Measurements from ENCODE around the gene TSPAN17. TPM values are rescaled to one million over a fixed set of nuclear protein-coding genes. Genes with fewer than 3 reads are reported as not detected.

The TSPAN17 gene
- total RNA-seq, 1 donor from 2014 or later: 47.3 TPM

DNA sequence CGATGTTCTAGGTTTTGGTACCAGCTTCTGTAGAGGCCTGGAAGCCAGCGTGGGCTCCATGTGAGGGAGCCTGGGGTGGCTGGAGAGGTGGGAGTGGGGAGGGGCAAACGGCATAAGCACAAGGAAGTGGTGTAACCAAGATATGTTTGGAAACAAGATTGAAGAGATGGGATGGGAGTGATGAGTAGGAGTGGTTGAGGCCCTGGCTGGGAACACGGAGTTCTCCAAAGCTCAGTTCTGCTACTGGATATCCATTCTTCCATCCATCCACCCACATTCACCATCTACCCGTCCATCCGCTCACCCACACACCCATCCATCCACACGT lies 12.2 kb downstream of the TSPAN17 start:
- H3K4me1 Mint-ChIP-seq: no peaks in the 10 kb centered on the region
- no peak overlapping the region for H3K27ac Mint-ChIP-seq
- TF ChIP-seq, protein P1, sequence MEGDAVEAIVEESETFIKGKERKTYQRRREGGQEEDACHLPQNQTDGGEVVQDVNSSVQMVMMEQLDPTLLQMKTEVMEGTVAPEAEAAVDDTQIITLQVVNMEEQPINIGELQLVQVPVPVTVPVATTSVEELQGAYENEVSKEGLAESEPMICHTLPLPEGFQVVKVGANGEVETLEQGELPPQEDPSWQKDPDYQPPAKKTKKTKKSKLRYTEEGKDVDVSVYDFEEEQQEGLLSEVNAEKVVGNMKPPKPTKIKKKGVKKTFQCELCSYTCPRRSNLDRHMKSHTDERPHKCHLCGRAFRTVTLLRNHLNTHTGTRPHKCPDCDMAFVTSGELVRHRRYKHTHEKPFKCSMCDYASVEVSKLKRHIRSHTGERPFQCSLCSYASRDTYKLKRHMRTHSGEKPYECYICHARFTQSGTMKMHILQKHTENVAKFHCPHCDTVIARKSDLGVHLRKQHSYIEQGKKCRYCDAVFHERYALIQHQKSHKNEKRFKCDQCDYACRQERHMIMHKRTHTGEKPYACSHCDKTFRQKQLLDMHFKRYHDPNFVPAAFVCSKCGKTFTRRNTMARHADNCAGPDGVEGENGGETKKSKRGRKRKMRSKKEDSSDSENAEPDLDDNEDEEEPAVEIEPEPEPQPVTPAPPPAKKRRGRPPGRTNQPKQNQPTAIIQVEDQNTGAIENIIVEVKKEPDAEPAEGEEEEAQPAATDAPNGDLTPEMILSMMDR (IDR thresholded peaks at IDR 0.05; ENCODE audit: unreplicated experiment): no peak
- peaks cover 5% of the 10 kb centered on the region for H3K36me3 Mint-ChIP-seq
- H3K4me3 Mint-ChIP-seq: no peak overlapping the region
- no peak for DNase-seq (ENCODE audit: low spot score in 2 of 2, unreplicated experiment in 2 of 2)
- no peaks in the 10 kb centered on the region for H3K9me3 Mint-ChIP-seq
- H3K27me3 Mint-ChIP-seq (ENCODE audit: low read depth): peaks cover 12% of the 10 kb centered on the region

DNA sequence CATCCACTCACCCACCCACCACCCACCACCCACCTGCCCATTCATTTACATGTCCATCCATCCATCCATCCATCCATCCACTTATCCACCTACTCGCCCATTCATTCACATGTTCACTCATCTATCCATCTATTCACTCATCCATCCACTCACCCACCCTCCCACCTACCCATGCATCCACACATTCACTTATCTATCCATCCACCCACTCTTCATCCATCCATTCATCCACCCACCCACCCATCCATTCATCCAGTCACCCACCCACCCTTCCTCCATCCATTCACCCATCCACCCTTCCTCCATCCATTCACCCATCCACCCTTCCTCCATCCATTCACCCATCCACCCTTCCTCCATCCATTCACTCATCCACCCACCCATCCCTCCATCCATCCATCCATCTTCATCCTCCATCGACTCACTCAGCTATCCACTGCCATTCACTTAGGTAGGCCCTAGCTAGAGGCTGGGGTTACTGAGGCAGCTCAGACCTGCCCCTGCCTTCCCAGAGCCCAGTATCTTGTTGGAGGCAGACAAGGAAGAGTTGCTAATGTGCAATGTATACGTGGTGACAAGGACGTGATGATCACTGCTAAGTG lies 12.7 kb downstream of the TSPAN17 start:
- Mint-ChIP-seq H3K27me3 (ENCODE audit: low read depth) (peaks cover 14% of the 10 kb centered on the region), H3K36me3 (peaks cover 5% of the 10 kb centered on the region), H3K27ac (no peak overlapping the region), H3K9me3 (no peaks in the 10 kb centered on the region), H3K4me1 (no peaks in the 10 kb centered on the region), H3K4me3 (no peak overlapping the region)
- TF ChIP-seq, protein P1 (IDR thresholded peaks at IDR 0.05; ENCODE audit: unreplicated experiment): no peak
- no peak for DNase-seq (ENCODE audit: low spot score in 2 of 2, unreplicated experiment in 2 of 2)

DNA sequence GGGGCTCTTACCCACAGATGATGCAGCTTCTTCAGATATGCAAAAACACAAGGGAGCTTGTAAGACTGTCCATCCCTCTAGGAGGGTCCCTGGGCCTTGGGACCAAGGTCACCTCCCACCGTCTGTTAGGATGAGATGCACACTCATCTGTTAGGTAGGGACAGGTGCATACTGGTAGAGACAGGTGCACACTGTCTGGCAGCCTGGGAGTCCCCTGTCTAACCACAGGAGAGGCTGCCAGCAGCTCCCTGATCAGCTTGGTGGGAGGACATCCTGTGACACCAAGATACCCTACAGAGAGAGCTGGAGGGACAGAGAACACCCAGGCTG lies 13.2 kb downstream of the TSPAN17 start:
- Mint-ChIP-seq H3K4me3 (no peak overlapping the region), H3K27me3 (ENCODE audit: low read depth) (peaks cover 19% of the 10 kb centered on the region), H3K4me1 (no peaks in the 10 kb centered on the region), H3K27ac (no peak overlapping the region), H3K9me3 (no peaks in the 10 kb centered on the region), H3K36me3 (peaks cover 2% of the 10 kb centered on the region)
- TF ChIP-seq, protein P1 (IDR thresholded peaks at IDR 0.05; ENCODE audit: unreplicated experiment): no peak
- no peak for DNase-seq (ENCODE audit: low spot score in 2 of 2, unreplicated experiment in 2 of 2)

DNA sequence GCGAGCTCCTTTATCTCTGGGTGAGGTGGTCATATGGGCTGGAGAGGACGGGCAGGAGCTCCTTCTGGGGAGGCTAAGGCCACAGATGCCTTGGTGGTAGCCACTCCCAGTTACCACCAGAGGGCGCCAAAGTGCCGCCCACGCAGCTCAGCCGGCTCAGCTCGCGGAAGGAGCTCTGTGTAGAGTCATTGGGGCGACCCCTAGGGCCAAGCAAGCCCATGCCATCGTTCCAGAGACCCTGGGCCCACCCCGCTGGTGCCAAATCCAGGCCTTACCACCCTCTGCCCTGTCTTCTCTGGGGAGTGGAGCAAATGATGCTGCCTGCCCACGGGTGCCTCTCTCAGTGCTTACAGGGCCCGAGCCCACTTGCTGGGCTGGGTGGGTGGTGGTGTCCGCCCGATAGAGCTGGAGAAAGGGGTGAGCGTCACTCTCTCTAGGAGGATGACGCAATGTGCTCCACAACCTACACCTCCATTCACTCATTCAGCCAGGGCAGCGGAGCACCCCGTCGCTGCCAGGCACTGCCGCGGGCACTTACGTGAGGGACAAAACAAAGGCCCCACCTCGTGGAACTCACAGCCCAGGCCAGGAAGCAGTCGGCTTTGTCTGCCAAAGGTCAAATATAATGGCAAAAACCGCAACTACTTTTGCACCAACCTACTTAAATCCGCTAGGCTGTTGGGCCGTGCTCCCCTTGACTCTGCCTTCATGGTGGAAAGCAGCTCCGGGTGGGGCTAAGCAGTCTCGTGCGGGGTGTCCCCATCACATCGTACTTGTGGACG lies 13.8 kb downstream of the TSPAN17 start:
- Mint-ChIP-seq H3K4me1 (no peaks in the 10 kb centered on the region), H3K9me3 (no peaks in the 10 kb centered on the region), H3K27me3 (ENCODE audit: low read depth) (peaks cover 21% of the 10 kb centered on the region), H3K4me3 (no peak overlapping the region), H3K27ac (no peak overlapping the region), H3K36me3 (peaks cover 2% of the 10 kb centered on the region)
- TF ChIP-seq, protein P1 (IDR thresholded peaks at IDR 0.05; ENCODE audit: unreplicated experiment): peak; percentile 97
- DNase-seq (ENCODE audit: low spot score in 2 of 2, unreplicated experiment in 2 of 2): peak; percentile 64 to 81

DNA sequence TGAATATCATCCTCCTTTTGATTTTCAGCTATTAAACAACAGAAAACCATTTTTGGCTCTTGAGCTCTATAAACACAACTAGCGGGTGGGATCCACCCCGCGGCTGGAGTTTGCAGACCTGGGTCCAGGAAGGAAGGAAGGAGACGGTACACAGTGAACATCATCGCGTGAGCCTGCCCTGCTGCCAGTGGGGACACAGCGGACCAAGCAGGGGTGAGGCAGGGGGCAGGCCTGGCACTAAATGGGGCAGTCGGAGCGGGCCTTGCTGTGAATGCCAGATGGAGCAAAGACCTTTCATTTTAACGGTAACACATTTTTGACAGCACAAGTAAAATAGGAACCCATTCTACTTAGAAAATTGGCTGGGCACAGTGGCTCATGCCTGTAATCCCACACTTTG lies 14.4 kb downstream of the TSPAN17 start:
- Mint-ChIP-seq H3K27me3 (ENCODE audit: low read depth) (peaks cover 24% of the 10 kb centered on the region), H3K36me3 (peaks cover 2% of the 10 kb centered on the region), H3K27ac (no peak overlapping the region), H3K9me3 (no peaks in the 10 kb centered on the region), H3K4me1 (no peaks in the 10 kb centered on the region), H3K4me3 (no peak overlapping the region)
- no peak for DNase-seq (ENCODE audit: low spot score in 2 of 2, unreplicated experiment in 2 of 2)
- TF ChIP-seq, protein P1 (IDR thresholded peaks at IDR 0.05; ENCODE audit: unreplicated experiment): no peak

Data from mesothelial cell of epicardium (in vitro differentiated cells).